Stimulated activated CD4-positive, alpha-beta T cell treated with anti-CD3 and anti-CD28 coated beads, Interleukin-12 subunit alpha, Interleukin-12 subunit beta, amount 100 ng/mL, for 4 hours (primary cell): ENCODE measurements around the gene PDZD2.
"Not testable (repeated sequence)": the region's sequence is repeated elsewhere in the genome, so short reads cannot be mapped to it uniquely, and the experiment has no call there.

ENCODE experiments used
- DNase-seq: peaks from one replicate; pipeline ENCODE4 v3.0.0-alpha.2; 2020

The PDZD2 gene

DNA sequence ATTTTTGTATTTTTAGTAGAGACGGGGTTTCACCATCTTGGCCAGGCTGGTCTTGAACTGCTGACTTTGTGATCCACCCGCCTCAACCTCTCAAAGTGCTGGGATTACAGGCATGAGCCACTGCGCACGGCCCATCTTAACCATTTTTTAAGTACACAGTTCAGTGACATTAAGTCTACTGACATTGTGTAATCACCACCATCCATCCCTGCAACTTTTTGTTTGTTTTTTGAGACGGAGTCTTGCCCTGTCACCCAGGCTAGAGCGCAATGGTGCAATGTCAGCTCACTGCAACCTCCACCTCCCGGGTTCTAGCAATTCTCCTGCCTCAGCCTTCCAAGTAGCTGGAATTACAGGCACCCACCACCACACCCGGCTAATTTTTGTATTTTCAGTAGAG lies 480.0 kb downstream of the PDZD2 start:
- not testable (repeated sequence) for DNase-seq

DNA sequence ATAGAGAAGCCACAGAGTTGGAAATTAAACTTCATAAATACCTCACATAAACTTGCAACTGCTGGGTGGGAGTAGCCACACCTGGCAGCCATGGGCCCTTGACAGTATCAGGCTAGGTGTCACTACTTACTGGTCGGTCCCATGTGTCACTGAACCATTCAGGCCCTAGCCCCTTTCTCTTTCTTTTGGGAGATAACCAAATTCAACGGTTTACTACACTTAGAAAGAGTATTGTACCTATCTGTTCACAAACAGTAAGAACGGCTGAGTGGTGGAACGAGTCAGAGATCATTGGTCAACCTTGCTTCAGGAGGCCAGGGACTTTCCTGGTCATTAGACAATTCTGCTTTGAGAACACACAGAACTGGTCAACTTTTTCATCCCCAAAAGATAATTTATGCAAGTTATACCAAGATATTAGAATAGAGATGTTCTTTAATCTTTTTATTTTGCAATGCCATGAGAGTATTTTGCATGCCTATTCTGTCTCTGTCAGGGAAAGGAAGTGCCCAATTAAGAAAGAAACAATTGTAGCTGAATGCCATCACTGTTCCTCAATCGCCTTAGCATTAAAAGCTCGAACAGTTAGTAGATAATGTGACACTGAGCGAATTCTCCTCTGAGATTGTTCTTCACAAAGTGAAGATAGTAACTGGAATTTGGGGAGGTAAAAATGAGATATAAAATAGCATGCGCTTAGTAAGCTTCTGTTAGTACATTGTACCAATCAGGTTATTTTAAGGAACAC lies 484.3 kb downstream of the PDZD2 start:
- DNase-seq, result no peak

DNA sequence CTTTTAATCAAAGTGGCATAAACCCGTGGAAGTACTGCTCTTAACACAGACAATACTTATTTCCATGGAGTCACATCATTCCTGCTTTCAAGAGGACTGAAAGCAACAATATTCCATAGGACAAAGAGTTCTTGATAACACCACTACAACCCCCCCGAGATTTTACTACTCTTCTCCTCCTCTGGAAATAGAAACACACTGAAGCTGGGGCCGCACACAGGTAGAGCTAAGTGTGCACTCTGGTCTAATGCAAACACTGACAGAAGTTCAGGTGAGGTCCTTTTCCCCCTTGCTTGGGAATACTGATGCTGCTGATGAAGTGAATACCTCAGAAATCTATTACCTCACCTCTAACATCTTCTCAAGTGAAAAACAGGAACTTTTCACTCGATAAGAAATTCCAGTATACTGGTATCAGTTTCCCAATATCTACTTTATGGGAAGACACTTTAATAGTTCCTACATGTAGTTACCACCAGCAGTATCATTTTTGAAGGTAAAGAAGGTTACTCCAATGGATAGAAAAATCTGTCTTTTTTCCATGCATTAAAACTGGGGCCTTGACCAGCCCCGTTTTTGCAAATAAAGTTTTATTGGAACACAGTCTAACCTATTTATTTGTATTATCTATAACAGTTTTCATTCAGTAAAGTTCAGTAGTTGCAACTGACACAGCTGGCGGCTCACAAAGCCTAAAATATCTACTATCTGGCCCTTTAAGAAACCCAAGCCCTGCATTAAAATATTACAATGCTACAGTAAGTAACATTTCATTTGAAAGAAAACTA lies 485.2 kb downstream of the PDZD2 start:
- no peak for DNase-seq

DNA sequence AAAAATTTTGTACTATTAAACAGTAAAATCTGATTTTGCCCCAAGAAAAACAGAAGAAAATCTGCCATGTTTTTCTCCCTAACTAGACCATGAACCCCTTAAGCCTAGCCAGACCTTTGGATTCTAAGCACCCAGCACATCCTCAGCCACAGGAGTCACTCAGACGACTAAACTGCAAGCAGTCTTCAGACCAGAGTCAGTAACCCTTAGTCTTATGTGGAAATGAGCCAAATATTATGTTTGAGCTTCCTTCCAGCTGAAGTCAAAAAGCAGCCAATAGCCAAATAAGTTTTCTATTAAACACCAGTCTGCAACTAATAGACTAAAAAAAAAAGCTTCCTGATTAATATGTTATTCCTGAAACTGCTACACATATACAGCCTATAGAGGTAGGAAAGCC lies 487.8 kb downstream of the PDZD2 start:
- DNase-seq, result no peak

DNA sequence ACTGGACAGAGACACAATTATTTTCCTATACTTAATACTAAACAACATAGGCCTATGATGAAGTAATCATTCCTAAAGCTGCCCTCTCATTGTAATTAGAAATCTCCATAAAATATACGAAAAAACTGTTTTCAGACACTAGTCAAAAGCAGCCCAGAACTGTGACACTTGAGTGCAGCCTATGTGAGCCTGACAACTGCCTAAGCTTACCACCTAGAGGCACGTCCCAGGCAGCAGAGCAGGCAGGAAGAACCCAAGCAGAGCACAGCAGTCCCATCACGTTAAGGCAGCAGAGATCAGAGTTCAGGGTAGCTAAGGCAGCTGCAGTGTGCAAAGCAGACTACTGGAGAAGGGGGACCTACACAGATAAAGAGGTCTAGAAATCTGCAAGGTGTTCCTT lies 488.8 kb downstream of the PDZD2 start:
- no peak for DNase-seq

DNA sequence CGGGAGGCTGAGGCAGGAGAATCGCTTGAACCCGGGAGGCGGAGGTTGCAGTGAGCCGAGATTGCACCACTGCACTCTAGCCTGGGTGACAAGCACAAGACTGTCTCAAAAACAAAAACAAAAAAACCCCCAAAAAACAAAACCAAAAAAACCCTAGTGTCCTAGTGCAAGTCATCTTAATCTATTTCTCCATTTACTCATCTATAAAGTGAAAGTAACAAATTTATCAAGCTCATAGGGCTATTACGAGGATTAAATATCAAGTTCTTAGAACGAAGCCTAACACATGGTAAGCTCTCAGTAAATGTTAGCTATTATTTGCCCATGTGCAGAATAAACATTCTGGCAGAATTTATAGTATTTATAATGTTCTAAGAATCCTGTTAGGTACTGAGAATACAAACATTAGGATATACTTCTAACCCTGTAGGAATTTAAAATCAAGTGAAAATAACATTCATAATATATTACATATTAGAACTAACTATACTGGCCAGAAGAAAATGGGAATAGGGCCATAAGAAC lies 490.2 kb downstream of the PDZD2 start:
- DNase-seq, result no peak

DNA sequence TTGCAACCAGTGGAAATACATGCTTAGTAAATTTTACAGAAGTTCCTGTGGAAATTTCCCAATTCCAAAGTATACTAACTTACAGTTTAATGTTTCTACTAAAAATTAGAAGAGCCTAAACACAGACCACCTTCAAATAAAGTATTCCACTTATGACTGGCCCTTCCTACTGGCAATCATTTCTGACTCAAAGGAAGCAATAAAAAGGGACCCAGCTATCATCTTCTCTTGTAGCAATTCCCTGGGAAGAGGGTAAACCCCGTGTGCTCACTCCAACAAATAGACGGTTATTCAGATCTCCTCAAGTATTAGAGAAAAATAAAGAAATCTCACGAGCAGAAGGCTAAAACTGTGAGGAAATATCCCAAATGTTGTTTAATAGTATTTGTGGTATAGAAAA lies 491.9 kb downstream of the PDZD2 start:
- DNase-seq, result no peak

DNA sequence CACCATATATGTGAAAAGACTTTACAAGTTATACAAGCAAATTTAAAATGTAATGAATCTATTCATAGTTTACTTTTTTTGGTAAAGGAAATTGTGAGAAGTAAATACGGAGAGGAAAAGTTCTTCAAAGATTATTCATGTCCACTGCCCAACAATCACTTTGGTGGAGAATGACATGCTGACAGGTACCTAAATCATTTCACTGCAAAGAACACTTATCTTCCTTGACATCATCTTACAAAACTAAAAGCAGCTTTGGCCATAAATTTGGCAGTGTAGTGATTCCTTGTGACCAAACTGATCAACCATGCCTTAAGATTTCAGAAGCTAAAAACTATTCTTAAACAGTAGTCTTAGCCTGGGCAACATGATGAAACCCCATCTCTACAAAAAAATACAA lies 492.7 kb downstream of the PDZD2 start:
- no peak for DNase-seq

DNA sequence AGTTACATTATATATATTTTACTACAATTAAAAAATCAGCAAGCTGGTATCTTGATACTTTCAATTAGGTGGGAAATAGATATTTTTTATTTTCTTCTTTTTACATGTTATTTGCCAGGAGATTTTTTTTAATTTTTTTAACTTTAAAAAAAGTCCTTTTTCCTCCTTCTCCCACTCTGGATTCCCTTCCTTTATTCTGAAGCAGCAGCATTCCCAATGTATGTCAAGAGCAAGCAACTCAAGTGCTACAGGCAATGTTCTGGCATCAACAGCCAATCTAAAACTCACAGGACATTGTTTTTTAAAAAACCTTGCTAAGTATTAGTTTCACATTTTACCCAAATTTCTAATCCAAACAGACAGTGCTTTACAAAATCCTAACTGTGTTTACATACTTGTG lies 493.8 kb downstream of the PDZD2 start:
- DNase-seq, result no peak

DNA sequence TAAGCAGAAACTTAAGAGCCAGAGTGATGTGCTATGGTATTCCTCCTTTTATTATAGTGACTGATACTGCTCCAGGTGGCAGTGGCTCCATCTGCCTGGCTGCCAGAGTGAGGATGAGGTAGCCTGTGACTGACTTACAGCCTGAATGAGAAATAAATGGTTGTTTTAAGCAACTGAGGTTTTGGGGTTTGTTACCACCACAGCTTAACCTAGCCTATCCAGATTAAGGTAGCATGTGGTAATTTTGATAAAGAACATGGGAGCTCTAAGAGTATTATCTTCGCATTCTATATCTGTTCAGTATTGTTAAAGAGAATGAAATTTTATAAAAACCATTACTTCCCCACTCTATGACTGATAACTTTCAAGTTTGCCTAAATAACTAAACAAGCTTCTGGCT lies 496.2 kb downstream of the PDZD2 start:
- no peak for DNase-seq

DNA sequence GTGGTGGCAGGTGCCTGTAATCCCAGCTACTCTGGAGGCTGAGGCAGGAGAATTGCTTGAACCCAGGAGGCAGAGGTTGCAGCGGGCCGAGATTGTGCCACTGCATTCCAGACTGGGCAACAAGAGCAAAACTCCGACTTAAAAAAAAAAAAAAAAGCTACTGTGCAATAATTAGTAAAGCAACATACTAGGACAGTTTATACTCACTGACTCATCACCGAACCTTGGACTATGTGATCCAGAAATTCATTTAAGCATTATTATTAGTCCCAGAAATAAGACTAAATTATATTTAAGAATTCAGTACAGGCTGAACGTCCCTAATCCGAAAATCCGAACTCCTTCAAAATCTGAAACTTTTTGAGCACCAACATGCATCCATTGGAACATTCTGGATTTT lies 497.4 kb downstream of the PDZD2 start:
- no peak for DNase-seq

DNA sequence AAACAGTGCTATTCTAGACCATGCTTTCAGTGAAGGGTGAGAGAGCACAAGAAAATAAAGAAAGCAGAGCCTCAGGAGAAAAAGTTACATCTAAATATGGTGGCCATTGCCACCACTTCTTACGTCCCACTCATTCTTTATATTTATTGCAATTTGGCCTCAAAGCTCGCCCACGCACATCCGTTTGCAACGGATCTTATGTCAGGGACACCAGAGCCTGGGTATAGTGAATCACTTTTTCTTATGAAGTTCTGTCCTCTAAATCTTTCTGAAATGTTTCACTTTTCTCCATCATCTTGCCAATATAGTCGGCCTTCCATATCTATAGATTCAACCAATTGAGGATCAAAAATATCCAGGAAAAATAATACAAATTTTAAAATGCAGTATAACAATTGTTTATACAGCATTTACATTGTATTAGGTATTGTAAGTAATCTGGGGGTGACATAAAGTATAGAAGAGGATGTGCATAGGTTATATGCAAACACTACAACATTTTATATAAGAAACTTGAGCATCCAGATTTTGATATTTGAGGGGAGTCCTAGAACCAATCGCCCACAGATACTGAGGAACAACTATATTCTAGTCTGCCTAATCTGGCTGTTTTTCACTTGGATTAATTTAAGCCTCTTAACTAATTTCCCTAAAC lies 500.0 kb downstream of the PDZD2 start:
- peak; percentile 59 for DNase-seq

DNA sequence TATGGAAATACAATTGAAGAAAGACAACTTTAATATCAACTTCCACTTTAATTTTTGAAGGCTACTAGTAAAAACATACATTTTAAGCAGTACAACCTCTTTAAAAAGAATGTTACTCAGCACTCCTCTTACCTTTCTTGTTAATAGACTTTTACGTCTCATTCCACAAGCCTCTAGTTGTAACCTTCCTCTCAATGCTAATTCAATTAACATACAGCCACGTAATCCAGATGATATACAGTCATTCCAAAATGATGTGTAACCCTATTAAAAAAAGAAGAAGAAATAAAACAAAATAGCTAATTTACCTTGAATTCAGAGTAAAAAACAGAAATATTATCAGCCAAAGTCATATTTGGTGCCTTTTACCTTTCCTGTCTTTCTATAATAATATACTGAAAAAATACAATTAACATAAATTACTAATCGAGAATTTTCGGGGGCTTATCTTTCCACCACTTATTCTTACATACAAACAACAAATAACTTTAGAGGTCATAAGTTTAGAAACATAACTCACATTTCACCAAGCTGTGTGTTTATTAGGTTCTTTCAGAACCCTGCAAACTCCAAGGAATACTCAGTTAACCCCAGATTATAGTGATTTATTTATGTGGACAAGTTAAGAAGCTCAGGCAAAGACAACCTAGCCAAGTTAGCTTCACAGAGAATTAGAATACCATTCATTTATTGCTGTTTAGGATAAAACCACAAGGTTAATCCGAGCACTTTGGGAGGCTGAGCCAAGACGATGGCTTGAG lies 504.9 kb downstream of the PDZD2 start:
- no peak for DNase-seq

DNA sequence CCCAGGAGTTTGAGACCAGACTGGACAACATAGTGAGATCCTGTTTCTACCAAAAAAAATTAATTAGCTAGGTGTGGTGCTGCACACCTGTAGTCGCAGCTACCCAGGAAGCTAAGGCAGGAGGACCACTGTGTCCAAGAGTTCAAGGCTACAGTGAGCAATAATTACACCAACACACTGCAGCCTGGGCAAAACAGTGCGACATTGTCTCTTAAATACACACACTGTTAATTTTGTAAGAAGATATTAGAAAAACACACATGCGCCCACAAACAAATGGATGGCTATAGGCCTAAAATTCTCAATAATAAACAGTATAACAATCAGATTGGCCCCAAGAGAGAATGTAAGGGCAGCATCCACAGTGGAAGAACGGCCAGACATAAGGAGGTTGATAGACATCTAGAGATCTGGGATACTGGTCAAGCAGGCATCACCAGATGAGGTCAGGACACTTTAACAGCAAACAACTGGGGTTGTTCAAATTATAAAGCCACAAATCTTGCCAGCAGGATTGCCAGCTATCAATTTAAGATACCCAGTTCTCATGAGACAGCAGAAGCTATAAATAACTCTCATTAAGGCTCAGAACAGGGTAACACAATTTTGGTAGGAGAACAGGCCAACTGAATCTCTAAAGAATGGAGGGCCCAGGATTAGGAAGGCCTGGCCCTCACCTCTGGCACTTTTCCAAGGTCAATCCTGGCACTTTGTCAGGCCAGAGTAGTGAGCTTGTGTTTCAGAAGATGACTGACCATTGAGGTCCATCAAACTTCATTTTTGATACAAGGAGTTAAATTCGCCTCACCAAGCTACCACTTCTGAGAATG lies 505.7 kb downstream of the PDZD2 start:
- DNase-seq, result no peak

DNA sequence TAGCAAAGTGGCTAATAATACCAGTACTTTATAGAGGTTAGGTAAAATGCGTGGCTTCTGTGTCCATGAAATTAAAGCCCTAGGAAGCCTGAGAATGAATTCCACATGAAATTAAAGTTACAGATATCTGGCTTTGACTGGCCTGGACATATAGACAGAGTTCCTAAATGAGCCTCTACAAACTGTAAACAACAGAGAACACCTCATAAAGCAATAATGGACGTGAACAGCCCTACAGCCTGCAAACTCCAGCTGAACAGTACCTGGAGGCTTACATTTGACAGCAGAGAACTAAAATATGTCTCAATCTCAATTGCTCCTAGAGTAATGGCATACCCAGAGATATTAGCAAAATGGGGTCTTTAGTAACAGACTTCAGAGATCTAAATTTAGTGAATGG lies 506.4 kb downstream of the PDZD2 start:
- no peak for DNase-seq

DNA sequence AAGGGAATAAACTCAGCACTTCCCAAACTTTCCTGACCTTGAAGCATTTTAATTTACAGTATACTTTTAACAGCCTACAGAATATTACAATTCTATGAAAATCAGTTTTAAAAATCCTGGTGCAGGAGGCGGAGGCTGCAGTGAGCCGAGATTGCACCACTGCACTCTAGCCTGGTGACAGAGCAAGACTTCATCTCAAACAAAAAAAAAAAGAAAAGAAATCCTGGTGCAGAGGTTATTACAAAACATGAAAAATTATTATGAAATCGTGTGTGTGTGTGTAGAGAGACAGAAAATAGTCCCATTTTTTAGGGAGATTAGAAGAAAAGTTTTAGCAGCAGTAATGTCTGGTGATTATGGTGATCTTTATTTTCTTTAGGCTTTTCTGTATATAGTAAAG lies 508.3 kb downstream of the PDZD2 start:
- DNase-seq, result no peak

DNA sequence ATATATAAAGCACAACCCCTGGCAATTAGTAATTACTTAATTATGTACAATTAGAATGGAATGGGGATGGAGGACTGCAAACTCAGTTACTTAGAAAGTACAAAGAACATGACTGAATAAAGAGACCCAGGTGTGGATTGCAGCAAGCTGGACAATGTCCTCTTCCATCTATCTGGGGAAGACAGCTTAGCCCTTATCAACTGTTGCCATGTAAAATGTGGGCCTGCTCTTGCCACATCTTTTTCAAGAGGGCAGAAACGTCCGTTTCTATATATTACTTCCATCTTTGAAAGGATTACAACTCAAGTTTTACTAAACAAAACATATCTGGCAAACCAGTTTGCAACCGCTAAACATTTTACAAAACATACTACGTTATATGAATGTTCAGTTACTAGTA lies 509.0 kb downstream of the PDZD2 start:
- DNase-seq, result no peak

DNA sequence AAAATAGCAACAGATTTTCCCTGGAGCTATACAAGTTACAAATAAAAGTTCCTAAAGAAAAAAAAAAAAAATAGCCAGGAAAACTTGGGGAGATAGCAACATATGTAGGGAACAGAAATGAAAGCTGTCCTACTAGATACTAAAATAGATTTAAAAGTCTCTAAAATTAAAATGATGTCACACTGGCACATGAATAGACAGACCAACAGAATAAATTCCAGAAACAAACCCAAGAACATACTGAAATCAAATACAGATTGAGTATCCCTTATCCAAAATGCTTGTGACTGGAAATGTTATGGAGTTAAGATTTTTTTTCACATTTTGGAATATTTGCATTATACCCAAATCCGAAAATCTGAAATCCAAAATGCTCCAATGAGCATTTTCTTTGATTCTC lies 511.4 kb downstream of the PDZD2 start:
- DNase-seq, result no peak

DNA sequence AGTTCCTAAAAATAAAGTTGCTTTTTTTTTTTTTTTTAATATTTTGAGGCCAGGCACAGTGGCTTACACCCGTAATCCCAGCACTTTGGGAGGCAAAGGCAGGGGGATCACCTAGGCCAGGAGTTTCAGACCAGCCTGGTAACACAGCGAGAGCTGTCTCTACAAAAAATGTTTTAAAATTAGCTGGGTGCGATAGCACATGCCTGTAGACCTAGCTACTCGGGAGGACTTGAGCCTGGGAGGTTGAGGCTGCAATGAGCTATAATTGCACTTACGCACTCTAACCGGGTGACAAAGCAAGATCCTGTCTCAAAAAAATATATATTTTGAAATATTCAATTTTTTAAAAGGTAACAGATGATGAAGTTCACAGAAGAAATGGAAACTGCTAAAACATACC lies 512.3 kb downstream of the PDZD2 start:
- no peak for DNase-seq

DNA sequence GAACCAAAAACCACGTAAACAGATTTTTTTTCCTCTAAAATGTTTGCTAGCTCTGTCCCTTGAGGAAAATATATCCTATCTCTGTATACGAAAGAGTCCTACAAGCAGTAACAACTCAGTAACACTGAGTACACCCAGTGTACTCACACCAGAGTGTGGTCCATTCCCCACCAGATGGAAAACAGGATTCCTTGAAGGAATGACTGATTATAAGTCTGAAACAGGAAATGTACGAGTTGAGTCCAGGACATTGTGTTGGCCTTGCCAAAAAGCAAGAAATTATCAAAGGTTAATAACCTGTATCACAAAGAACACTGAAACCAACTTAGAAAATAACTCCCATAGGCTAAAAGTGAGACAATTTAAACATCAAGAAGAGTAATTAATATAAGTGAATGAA lies 514.8 kb downstream of the PDZD2 start:
- DNase-seq, result no peak

DNA sequence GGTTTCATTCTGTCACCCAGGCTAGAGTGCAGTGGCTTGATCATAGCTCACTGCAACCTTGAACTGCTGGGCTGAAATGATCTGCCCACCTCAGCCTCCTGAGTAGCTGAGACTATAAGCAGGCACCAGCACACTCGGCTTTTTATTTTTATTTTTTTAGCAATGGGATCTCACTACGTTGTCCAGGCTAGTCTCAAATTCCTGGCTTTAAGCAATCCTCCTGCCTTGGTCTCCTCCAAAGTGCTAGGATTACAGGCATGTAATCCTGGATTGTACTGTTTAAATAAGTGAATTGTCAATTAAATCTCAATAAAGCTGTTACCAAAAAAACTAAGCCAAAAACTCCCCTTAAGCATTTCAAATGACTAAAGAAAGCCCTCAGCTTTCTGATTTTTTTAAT lies 516.3 kb downstream of the PDZD2 start:
- DNase-seq, result no peak

DNA sequence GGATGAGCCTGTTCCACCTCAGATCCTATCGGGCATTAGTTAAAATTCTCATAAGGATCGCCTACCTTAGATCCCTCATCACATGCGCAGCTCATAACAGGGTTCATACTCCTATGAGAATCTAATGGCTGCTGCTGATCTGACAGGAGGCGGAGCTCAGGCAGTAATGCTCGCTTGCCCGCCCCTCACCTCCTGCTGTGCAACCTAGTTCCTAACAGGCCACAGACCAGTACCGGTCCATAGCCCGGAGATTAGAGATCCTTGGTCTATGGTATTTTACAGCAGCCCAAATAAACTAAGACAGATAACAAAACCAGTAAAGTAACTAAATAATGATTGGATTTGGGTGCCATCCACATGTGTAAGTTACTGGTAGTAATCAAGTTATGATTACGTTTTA lies 517.7 kb downstream of the PDZD2 start:
- no peak for DNase-seq
